Natural killer cell (primary cell): ENCODE results near the gene OXTR. TPM values are rescaled to one million over a fixed set of nuclear protein-coding genes. Genes with fewer than 3 reads are reported as not detected.

ENCODE experiments used
- ATAC-seq, 3 donors: fragments of 150-1000 bp in 2 of 3; fragments of 200-7000 bp in 1 of 3; cut with Tn5 transposase; 1 replicate in 1 of 3; 2 replicates in 2 of 3; pipeline ENCODE4 v1.10.0; 2021; ENCODE audit warnings: mild to moderate bottlenecking in 2 of 3, moderate library complexity in 2 of 3
- DNase-seq, 2 donors: peaks; one replicate each; pipeline versions ENCODE4 v3.0.0 to v3.0.0-alpha.2; 2013 to 2021; ENCODE audit warnings: mixed read lengths in 1 of 2
- H3K27ac ChIP-seq: one replicate; pipeline ENCODE4 v1.5.1; 2013; ENCODE audit warnings: mild to moderate bottlenecking, low read length
- H3K27me3 ChIP-seq: one replicate; pipeline ENCODE4 v1.6.1; 2013; ENCODE audit warnings: low read length; ENCODE audit not compliant: control insufficient read depth, insufficient read depth
- H3K36me3 ChIP-seq: one replicate; pipeline ENCODE4 v1.6.1; 2013; ENCODE audit warnings: low read length; ENCODE audit not compliant: control insufficient read depth, insufficient read depth
- H3K4me1 ChIP-seq: one replicate; pipeline ENCODE4 v1.6.1; 2013; ENCODE audit warnings: low read length; ENCODE audit not compliant: control insufficient read depth, insufficient read depth
- H3K4me3 ChIP-seq: one replicate; pipeline ENCODE4 v1.5.1; 2013; ENCODE audit warnings: low read length
- H3K9me3 ChIP-seq: one replicate; pipeline ENCODE4 v1.6.1; 2013; ENCODE audit warnings: low read length; ENCODE audit not compliant: control insufficient read depth, insufficient read depth
- H3K27ac Mint-ChIP-seq, 2 donors: one replicate each; pipeline ENCODE4 v1.8.0; 2022; ENCODE audit warnings: mild to moderate bottlenecking in 2 of 2, mixed read lengths in 2 of 2, moderate library complexity in 1 of 2
- H3K27me3 Mint-ChIP-seq, 2 donors: one replicate each; pipeline ENCODE4 v1.8.0; 2022; ENCODE audit warnings: low read depth in 2 of 2, mixed read lengths in 2 of 2
- H3K36me3 Mint-ChIP-seq: one replicate; pipeline ENCODE4 v1.8.0; 2022; ENCODE audit warnings: mixed read lengths
- H3K4me1 Mint-ChIP-seq, 2 donors: one replicate each; pipeline ENCODE4 v1.8.0; 2022; ENCODE audit warnings: mixed read lengths in 2 of 2
- H3K4me3 Mint-ChIP-seq: one replicate; pipeline ENCODE4 v1.8.0; 2022; ENCODE audit warnings: mild to moderate bottlenecking, moderate library complexity, mixed read lengths
- H3K9me3 Mint-ChIP-seq, 2 donors: one replicate each; pipeline ENCODE4 v1.8.0; 2022; ENCODE audit warnings: mixed read lengths in 2 of 2
- WGBS: methylation state at CpG from one replicate; pipeline ENCODE4 v1.1.7; 2013; ENCODE audit warnings: missing lambda C conversion rate; ENCODE audit not compliant: insufficient coverage; 5-methylcytosine and 5-hydroxymethylcytosine counted together
- intact Hi-C: fragments of 100-400 bp; cut with micrococcal nuclease; formaldehyde crosslinking; loops from one replicate; pipeline ENCODE4 v1.14.2; 2022
- total RNA-seq, 4 donors: library from RNA; stranded (reverse); fragments of 120-200 nt in 1 of 4; gene quantifications; one replicate each; pipeline versions ENCODE4 v1.2.3 to v1.2.4, GENCODE V29; 2013 to 2022
- TF ChIP-seq, protein P1 (sequence below): fragments of 200-600 bp; IDR thresholded peaks from one replicate; pipeline ENCODE4 v1.8.0; 2022; ENCODE audit warnings: antibody characterized with exemption

The OXTR gene
- total RNA-seq, 3 donors from 2014 or later (not counting 1 experiment from before 2014, with no cell fraction given), result 0.14 to 0.33 (median 0.16) TPM

DNA sequence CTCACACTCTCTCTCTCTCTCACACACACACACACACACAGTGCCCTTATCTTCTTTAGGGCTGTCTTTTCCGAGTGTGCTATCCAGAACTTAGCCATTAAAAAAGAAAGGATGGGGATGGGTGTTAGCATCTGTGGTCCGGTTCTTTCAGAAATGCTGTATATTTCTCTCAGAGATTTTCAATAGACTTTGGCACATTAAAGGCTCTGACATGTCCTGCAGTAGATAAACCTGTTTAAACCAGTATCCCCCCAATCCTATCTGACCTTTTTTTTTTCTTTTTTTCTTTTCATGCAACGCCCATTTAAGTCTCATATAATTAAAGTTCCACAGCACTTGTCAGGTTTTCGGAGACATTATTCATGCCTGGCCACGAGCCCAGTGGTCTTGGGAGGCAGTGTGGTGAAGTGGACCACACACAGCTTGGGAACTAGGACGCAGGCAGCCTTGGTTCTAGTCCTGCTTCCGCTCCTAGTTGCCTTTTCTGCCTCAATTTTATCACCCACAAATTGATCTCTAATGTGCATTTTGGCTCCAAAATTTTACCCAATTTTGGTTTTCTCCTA lies 22.6 kb downstream of the OXTR start:
- Histone ChIP-seq H3K36me3 (no peaks in the 10 kb centered on the region), H3K27ac (no peak overlapping the region), H3K4me3 (no peak overlapping the region), H3K27me3 (no peaks in the 10 kb centered on the region), H3K9me3 (no peaks in the 10 kb centered on the region), H3K4me1 (no peaks in the 10 kb centered on the region)
- TF ChIP-seq, protein P1, sequence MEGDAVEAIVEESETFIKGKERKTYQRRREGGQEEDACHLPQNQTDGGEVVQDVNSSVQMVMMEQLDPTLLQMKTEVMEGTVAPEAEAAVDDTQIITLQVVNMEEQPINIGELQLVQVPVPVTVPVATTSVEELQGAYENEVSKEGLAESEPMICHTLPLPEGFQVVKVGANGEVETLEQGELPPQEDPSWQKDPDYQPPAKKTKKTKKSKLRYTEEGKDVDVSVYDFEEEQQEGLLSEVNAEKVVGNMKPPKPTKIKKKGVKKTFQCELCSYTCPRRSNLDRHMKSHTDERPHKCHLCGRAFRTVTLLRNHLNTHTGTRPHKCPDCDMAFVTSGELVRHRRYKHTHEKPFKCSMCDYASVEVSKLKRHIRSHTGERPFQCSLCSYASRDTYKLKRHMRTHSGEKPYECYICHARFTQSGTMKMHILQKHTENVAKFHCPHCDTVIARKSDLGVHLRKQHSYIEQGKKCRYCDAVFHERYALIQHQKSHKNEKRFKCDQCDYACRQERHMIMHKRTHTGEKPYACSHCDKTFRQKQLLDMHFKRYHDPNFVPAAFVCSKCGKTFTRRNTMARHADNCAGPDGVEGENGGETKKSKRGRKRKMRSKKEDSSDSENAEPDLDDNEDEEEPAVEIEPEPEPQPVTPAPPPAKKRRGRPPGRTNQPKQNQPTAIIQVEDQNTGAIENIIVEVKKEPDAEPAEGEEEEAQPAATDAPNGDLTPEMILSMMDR, result no peak
- no peak for ATAC-seq
- H3K4me1 Mint-ChIP-seq, result no peaks in the 10 kb centered on the region
- H3K9me3 Mint-ChIP-seq, result no peaks in the 10 kb centered on the region
- H3K27ac Mint-ChIP-seq, result no peak overlapping the region
- intact Hi-C loops, result no loop called here
- H3K36me3 Mint-ChIP-seq, result no peaks in the 10 kb centered on the region
- no peak overlapping the region for H3K4me3 Mint-ChIP-seq
- 80% methylated on average over 6 of the region's 7 CpGs for WGBS
- H3K27me3 Mint-ChIP-seq, result peaks cover 0 to 11% of the 10 kb centered on the region in 2 donors
- no peak for DNase-seq

GRCh38 chr3:8745619-8746370 lies 23.6 kb downstream of the OXTR start:
- ATAC-seq (no peak), DNase-seq (no peak)
- H3K27ac ChIP-seq, result no peak overlapping the region
- H3K27me3 ChIP-seq, result no peaks in the 10 kb centered on the region
- H3K4me3 Mint-ChIP-seq, result no peak overlapping the region
- H3K36me3 ChIP-seq, result no peaks in the 10 kb centered on the region
- TF ChIP-seq, protein P1, result no peak
- intact Hi-C loops, result no loop called here
- peaks cover 0 to 12% of the 10 kb centered on the region in 2 donors for H3K27me3 Mint-ChIP-seq
- no peaks in the 10 kb centered on the region for H3K9me3 Mint-ChIP-seq
- H3K27ac Mint-ChIP-seq, result no peak overlapping the region
- no peak overlapping the region for H3K4me3 ChIP-seq
- H3K36me3 Mint-ChIP-seq, result no peaks in the 10 kb centered on the region
- H3K4me1 Mint-ChIP-seq, result no peaks in the 10 kb centered on the region
- WGBS, result 91% methylated on average over 25 of the region's 25 CpGs
- no peaks in the 10 kb centered on the region for H3K9me3 ChIP-seq
- no peaks in the 10 kb centered on the region for H3K4me1 ChIP-seq

GRCh38 chr3:8743911-8744310 lies 25.5 kb downstream of the OXTR start:
- H3K27me3 Mint-ChIP-seq, result peaks cover 0 to 12% of the 10 kb centered on the region in 2 donors
- no peak overlapping the region for H3K4me3 Mint-ChIP-seq
- H3K9me3 ChIP-seq, result no peaks in the 10 kb centered on the region
- DNase-seq, result no peak
- H3K27me3 ChIP-seq, result no peaks in the 10 kb centered on the region
- 88% methylated on average over 3 of the region's 3 CpGs for WGBS
- no peaks in the 10 kb centered on the region for H3K4me1 ChIP-seq
- no peaks in the 10 kb centered on the region for H3K4me1 Mint-ChIP-seq
- TF ChIP-seq, protein P1, result no peak
- H3K4me3 ChIP-seq, result no peak overlapping the region
- no peak overlapping the region for H3K27ac Mint-ChIP-seq
- no peaks in the 10 kb centered on the region for H3K36me3 Mint-ChIP-seq
- intact Hi-C loops, result no loop called here
- H3K36me3 ChIP-seq, result no peaks in the 10 kb centered on the region
- no peaks in the 10 kb centered on the region for H3K9me3 Mint-ChIP-seq
- H3K27ac ChIP-seq, result no peak overlapping the region
- ATAC-seq, result no peak
